Activated T-cell treated with anti-CD3 and anti-CD28 coated beads, Interleukin-2, amount 50 U/mL, for 4 hours (primary cell): Measurements from ENCODE around the gene DENND4A. TPM values are rescaled to one million over a fixed set of nuclear protein-coding genes. Genes with fewer than 3 reads are reported as not detected.

ENCODE experiments used
- ATAC-seq, 2 donors: fragments of 200-7000 bp; cut with Tn5 transposase; one replicate each; pipeline ENCODE4 v1.10.0; 2021
- DNase-seq: peaks from one replicate; pipeline ENCODE4 v3.0.0-alpha.2; 2020
- H3K27me3 Mint-ChIP-seq: one replicate; pipeline ENCODE4 v1.8.0; 2021; ENCODE audit warnings: low read depth, mixed read lengths
- H3K36me3 Mint-ChIP-seq: one replicate; pipeline ENCODE4 v1.8.0; 2022; ENCODE audit warnings: mixed read lengths; ENCODE audit not compliant: insufficient read depth
- H3K4me1 Mint-ChIP-seq: one replicate; pipeline ENCODE4 v1.8.0; 2021; ENCODE audit warnings: low read depth, mixed read lengths
- H3K4me3 Mint-ChIP-seq: one replicate; pipeline ENCODE4 v1.8.0; 2021; ENCODE audit warnings: mild to moderate bottlenecking, moderate library complexity, mixed read lengths
- H3K9me3 Mint-ChIP-seq: one replicate; pipeline ENCODE4 v1.8.0; 2021; ENCODE audit warnings: mixed read lengths
- total RNA-seq, 3 donors: library from RNA; stranded (reverse); gene quantifications; one replicate each; pipeline ENCODE4 v1.2.1, GENCODE V29; 2021

Gene DENND4A
- total RNA-seq, 3 donors from 2014 or later = 24.2 to 26.0 (median 25.0) TPM

GRCh38 chr15:65663521-65663920 is 128.6 kb downstream of the DENND4A start:
- no peak for ATAC-seq
- Mint-ChIP-seq H3K9me3 (no peaks in the 10 kb centered on the region), H3K27me3 (no peaks in the 10 kb centered on the region), H3K4me1 (no peaks in the 10 kb centered on the region), H3K4me3 (no peak overlapping the region), H3K36me3 (peaks cover 20% of the 10 kb centered on the region)
- no peak for DNase-seq

- no peaks in the 10 kb centered on the region for H3K27me3 Mint-ChIP-seq
- H3K9me3 Mint-ChIP-seq = no peaks in the 10 kb centered on the region
- H3K4me1 Mint-ChIP-seq = no peaks in the 10 kb centered on the region
- DNase-seq (no peak), ATAC-seq (no peak)
- peaks cover 19% of the 10 kb centered on the region for H3K36me3 Mint-ChIP-seq
- H3K4me3 Mint-ChIP-seq = no peak overlapping the region
Observed at GRCh38 chr15:65660927-65661326, 131.2 kb downstream of the DENND4A start.

- Mint-ChIP-seq H3K9me3 (no peaks in the 10 kb centered on the region), H3K4me1 (no peaks in the 10 kb centered on the region), H3K27me3 (no peaks in the 10 kb centered on the region), H3K36me3 (peaks cover 22% of the 10 kb centered on the region), H3K4me3 (no peak overlapping the region)
- DNase-seq (no peak), ATAC-seq (no peak)
Observed at GRCh38 chr15:65659502-65660052, 132.5 kb downstream of the DENND4A start.

- H3K4me1 Mint-ChIP-seq = peaks cover 1% of the 10 kb centered on the region
- DNase-seq (no peak), ATAC-seq (no peak)
- H3K27me3 Mint-ChIP-seq = no peaks in the 10 kb centered on the region
- peaks cover 23% of the 10 kb centered on the region for H3K36me3 Mint-ChIP-seq
- no peaks in the 10 kb centered on the region for H3K9me3 Mint-ChIP-seq
- H3K4me3 Mint-ChIP-seq = no peak overlapping the region
Observed at GRCh38 chr15:65655457-65655856, 136.6 kb downstream of the DENND4A start.

GRCh38 chr15:65655026-65655425 is 137.1 kb downstream of the DENND4A start:
- DNase-seq (no peak), ATAC-seq (no peak)
- peaks cover 4% of the 10 kb centered on the region for H3K4me1 Mint-ChIP-seq
- H3K36me3 Mint-ChIP-seq = peaks cover 27% of the 10 kb centered on the region
- H3K27me3 Mint-ChIP-seq = no peaks in the 10 kb centered on the region
- no peaks in the 10 kb centered on the region for H3K9me3 Mint-ChIP-seq
- no peak overlapping the region for H3K4me3 Mint-ChIP-seq

GRCh38 chr15:65653801-65654521 is 138.1 kb downstream of the DENND4A start:
- ATAC-seq (no peak), DNase-seq (no peak)
- H3K27me3 Mint-ChIP-seq = no peaks in the 10 kb centered on the region
- peaks cover 4% of the 10 kb centered on the region for H3K4me1 Mint-ChIP-seq
- peaks cover 26% of the 10 kb centered on the region for H3K36me3 Mint-ChIP-seq
- H3K9me3 Mint-ChIP-seq = no peaks in the 10 kb centered on the region
- no peak overlapping the region for H3K4me3 Mint-ChIP-seq

GRCh38 chr15:65653341-65653740 is 138.8 kb downstream of the DENND4A start:
- Mint-ChIP-seq H3K4me1 (peaks cover 4% of the 10 kb centered on the region), H3K36me3 (peaks cover 23% of the 10 kb centered on the region), H3K9me3 (no peaks in the 10 kb centered on the region), H3K27me3 (no peaks in the 10 kb centered on the region), H3K4me3 (no peak overlapping the region)
- DNase-seq (no peak), ATAC-seq (no peak)

- peaks cover 23% of the 10 kb centered on the region for H3K36me3 Mint-ChIP-seq
- no peak overlapping the region for H3K4me3 Mint-ChIP-seq
- no peak for DNase-seq
- no peaks in the 10 kb centered on the region for H3K27me3 Mint-ChIP-seq
- H3K4me1 Mint-ChIP-seq = peaks cover 4% of the 10 kb centered on the region
- no peak for ATAC-seq
- no peaks in the 10 kb centered on the region for H3K9me3 Mint-ChIP-seq
Observed at GRCh38 chr15:65651831-65652749, 140.0 kb downstream of the DENND4A start.

- ATAC-seq (no peak), DNase-seq (no peak)
- Mint-ChIP-seq H3K4me1 (peaks cover 4% of the 10 kb centered on the region), H3K9me3 (no peaks in the 10 kb centered on the region), H3K27me3 (no peaks in the 10 kb centered on the region), H3K36me3 (peaks cover 26% of the 10 kb centered on the region), H3K4me3 (no peak overlapping the region)
Observed at GRCh38 chr15:65651042-65651322, 141.1 kb downstream of the DENND4A start.

- Mint-ChIP-seq H3K36me3 (peaks cover 24% of the 10 kb centered on the region), H3K4me3 (no peak overlapping the region), H3K4me1 (peaks cover 4% of the 10 kb centered on the region), H3K27me3 (no peaks in the 10 kb centered on the region), H3K9me3 (no peaks in the 10 kb centered on the region)
- ATAC-seq (no peak), DNase-seq (no peak)
Observed at GRCh38 chr15:65650312-65651041, 141.6 kb downstream of the DENND4A start.

- Mint-ChIP-seq H3K4me3 (no peak overlapping the region), H3K36me3 (peaks cover 9% of the 10 kb centered on the region), H3K4me1 (peaks cover 4% of the 10 kb centered on the region), H3K9me3 (no peaks in the 10 kb centered on the region), H3K27me3 (no peaks in the 10 kb centered on the region)
- DNase-seq = no peak
- ATAC-seq = no peak
Observed at GRCh38 chr15:65646486-65646885, 145.6 kb downstream of the DENND4A start.

GRCh38 chr15:65645392-65645791 is 146.7 kb downstream of the DENND4A start:
- DNase-seq = no peak
- Mint-ChIP-seq H3K27me3 (no peaks in the 10 kb centered on the region), H3K4me3 (no peak overlapping the region), H3K4me1 (peaks cover 3% of the 10 kb centered on the region), H3K9me3 (no peaks in the 10 kb centered on the region), H3K36me3 (peaks cover 8% of the 10 kb centered on the region)
- ATAC-seq = no peak

- no peaks in the 10 kb centered on the region for H3K27me3 Mint-ChIP-seq
- DNase-seq = no peak
- H3K9me3 Mint-ChIP-seq = no peaks in the 10 kb centered on the region
- peaks cover 5% of the 10 kb centered on the region for H3K36me3 Mint-ChIP-seq
- no peak for ATAC-seq
- H3K4me1 Mint-ChIP-seq = no peaks in the 10 kb centered on the region
- H3K4me3 Mint-ChIP-seq = no peak overlapping the region
Observed at GRCh38 chr15:65644282-65644681, 147.8 kb downstream of the DENND4A start.

- Mint-ChIP-seq H3K4me1 (peaks cover 9% of the 10 kb centered on the region), H3K36me3 (peaks cover 5% of the 10 kb centered on the region)
- no peak for ATAC-seq
Observed at GRCh38 chr15:65642594-65642993, 149.5 kb downstream of the DENND4A start.

More at GRCh38 chr15:65642594-65642993, 149.5 kb downstream of the DENND4A start:
- H3K27me3 Mint-ChIP-seq = no peaks in the 10 kb centered on the region
- H3K9me3 Mint-ChIP-seq = no peaks in the 10 kb centered on the region
- DNase-seq = no peak
- H3K4me3 Mint-ChIP-seq = no peak overlapping the region
